ENCODE measurements around the gene FGD4.

Gene FGD4

DNA sequence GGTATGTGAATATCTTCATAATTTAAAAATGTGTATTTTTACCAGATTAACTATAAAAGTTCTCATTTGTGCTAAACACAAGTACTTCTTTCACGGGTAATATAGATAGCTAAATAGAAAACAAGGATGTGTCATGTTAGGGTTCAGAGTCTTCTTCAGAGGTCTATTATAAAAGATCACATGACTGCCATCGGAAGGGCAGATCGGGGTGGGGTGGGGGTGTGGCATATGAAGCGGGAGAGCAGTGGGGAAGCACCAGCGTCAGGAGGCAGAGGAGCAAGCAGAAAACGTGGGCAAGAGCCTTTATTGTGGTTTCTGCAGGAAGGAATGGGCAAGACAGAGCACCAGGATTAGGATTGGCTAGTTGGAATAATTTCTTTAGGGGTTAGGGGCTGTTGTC lies 216.1 kb downstream of the FGD4 start:
- no peak for DNase-seq

DNA sequence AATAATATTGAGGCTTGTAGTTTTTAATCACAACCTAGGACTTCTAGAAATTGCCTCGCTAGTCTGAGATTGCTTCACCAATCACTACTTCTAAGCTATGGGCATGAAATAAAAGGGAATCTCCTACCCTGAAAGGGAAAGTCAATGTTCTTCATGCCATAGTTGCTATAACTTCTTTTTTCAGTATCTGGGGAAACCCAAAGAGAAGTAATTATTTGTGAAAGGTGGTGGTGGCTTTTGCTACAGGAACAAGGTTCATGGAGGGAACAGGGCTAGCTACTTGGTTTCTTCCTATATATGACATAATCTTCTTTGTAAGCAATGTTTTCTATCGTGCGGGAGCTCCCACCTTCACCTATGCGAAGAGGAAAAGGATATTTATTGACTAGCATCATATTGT lies 218.2 kb downstream of the FGD4 start:
- no peak for DNase-seq

DNA sequence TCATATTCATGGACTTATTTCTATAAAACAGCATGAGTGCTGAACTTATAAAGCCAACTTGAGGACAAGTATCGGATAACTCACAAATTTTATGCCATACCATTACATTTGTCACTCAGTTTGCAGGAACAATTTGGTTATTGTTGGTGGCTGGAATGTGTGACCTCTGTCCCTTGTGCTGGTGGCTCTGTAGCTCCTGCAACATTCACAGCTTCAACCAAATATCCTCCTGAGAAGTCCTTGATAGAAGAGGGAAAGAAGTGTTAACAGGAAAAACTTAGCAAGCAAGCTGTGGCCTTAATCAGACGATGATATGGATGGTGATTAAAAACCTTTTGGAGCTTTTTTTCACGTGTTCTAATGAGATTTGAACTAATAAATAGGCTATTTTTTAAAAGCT lies 218.8 kb downstream of the FGD4 start:
- no peak for DNase-seq

DNA sequence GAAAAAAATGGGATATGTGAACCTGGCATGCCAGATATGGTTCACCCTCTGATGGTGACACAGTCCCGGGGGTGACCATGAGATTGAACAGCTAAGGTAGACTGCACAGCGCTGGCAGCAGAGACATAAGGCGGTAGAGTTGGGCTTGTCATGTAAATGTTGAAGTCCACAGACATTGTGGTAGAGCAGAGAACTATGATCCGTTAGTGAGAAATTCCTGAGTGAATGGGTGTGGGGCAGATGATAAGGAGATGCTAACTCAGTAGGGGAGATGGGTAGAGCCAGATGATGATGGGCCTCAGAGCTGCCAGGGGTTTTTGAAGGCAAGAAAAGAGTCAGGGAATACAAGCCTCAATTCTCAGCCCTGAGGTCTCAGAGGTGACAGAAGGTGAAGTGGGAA lies 228.6 kb downstream of the FGD4 start:
- no peak for DNase-seq

DNA sequence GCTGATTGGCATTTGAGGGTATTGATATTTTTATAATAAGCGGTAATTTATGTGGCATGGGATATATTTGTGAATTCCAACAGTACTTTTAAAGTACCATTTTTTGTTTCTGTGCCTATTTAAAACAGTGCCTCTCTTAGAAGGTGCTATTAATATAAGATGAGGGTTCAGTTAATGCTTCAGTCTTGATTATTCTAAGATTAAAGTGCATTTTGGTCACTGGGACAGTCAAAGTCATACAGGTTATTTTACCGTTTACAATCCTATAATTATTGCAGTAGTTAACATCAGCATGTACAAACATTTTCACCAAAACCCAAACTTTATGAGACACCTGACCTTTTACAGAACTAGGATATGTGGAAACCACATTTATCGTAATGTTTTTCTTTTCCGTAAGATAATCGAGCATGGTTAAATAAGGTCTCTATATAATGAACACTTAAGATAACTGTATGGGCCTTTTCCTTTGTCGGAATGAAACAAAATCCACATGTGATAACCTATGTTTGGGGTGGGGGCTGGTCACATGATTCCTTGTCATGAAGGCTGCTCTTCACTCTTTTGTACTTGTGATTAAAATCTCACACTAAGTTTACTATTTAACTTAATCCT lies 242.0 kb downstream of the FGD4 start:
- DNase-seq, result no peak

DNA sequence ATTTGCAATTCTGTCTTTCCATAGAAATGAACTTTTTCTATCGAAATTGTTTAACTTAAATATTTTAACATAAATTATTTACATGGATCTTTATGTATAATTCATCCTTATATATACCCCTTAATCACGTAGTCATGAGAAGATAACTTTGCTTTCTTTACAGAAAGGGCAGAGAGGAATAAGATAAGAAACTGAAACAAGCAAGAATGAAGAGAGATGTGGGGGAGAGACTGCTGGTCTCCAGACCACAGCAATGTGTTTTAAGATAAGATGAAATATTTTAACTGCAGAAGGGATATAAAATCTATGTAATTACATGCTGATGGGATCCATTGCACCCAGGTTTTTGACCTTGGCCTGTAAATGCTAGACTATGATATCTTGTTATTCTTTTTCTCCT lies 245.1 kb downstream of the FGD4 start:
- DNase-seq, result no peak

DNA sequence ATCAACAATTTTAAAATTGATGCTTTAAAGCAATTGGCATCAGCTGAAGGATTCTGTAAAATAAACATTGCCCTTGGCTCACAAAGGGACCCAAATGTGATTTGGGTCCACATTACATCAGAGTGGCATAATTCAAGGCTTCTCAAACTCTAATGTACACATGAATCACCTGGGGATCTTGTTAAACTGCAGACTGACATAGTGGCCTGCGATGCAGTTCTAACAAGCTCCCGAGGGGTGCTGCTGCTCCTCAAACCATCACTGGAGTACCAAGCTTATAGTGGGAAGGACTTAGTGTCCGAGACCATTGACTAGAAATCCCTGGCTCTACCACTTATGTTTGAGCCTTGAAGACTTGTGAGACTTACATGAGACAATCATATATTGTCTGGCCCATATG lies 247.9 kb downstream of the FGD4 start:
- no peak for DNase-seq

DNA sequence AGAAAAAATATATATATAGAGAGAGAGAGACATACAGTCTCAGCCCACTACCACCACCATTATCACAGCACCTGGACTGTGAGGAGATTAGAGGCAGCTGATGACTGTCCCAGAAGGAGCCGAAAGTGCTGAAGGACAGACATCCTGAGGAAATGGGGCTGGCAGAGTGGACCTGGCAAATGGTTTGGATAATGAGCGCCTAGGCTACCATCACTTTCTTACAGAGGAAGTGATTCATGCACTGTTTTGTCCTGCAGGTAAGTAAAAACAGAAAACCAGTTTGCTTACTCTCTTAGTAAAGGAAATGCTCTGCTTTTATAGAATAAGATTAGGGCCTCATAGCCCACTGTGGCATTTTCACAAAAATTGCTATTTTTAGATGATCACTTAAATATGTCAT lies 251.2 kb downstream of the FGD4 start:
- no peak for DNase-seq

DNA sequence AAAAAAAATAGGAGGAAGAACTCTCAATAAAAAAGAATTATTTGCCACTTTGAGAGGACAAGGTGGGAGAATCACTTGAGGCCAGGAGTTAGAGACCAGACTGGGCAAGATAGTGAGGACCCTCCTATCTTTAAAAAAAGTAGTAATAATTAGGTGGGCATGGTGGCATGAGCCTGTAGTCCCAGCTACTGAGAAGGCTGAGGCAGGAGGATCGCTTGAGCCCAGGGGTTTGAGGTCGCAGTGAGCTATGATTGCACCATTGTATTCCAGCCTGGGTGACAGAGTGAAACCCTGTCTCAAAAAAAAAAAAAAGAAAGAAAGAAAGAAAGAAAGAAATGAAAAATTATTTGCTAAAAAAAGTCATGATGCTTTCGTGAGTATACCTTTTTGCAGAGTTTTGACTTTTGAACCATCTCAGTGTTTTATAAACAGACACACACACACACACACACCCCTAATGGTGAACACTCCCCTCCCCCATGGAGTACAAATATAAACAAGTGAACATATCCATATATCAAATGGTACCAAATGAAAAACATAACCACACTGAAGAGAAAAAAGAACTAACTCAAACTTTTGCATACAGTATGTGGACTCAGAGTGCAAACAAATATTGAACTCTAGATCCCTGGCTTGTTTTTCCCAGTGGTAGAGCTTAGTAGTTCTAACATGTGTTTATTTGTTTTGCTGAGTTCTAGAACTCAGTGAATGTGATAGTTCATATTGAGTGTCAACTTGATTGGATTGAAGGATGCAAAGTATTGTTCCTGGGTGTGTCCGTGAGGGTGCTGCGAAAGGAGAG lies 252.0 kb downstream of the FGD4 start:
- no peak for DNase-seq

DNA sequence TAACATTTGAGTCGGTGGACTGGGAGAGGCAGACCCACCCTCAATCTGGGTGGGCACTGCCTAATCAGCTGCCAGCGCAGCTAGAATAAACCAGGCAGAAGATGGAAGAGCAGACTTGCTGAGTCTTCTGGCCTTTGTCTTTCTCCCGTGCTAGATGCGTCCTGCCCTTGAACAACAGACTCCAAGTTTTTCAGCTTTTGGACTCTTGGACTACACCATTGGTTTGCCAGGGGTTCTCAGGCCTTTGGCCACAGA lies 252.5 kb downstream of the FGD4 start:
- DNase-seq, result no peak

DNA sequence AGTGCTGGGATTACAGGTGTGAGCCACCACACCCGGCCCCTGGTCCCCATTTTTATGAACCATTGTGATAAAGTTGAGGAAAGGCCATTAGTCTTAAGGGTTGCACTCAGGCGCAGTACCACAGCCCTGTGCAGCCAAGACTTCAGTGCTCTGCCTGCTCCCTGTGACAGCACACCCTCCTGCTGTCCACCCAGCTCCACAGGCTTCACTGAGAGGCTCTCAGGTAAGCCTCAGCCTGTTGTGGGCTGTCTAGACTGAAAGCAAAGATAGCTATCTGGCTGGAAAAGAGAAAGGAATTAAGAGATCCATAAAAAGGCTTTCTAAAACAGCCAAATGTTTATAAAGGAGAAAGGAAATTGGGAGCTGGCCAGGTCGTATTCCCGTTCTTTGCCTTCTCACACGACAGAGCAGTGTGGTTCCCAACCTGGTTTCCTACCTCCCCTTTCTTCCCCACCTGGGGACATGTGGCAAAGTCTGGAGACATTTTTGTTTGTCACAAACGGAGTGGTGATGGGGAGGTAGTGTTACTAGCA lies 260.6 kb downstream of the FGD4 start:
- no peak for DNase-seq

DNA sequence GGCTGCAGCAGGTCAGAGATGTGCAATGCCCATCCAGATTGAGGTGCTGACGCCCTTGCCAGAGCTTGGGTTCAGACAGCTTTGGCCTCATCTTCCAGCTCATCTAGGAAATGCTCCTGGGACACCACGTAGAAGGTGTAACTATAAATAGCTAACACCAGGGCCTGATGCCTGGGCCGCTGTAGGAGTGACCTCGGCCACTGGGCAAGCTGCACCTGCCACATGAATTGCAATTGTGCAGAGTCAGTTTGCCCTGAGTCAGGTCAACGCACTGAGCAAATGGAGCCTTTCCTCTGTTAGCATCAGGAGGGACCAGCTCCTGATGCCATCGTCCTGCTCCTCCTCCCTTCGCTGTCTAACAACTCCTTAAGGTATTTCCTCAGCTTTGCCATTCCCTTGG lies 262.3 kb downstream of the FGD4 start:
- DNase-seq, result no peak

DNA sequence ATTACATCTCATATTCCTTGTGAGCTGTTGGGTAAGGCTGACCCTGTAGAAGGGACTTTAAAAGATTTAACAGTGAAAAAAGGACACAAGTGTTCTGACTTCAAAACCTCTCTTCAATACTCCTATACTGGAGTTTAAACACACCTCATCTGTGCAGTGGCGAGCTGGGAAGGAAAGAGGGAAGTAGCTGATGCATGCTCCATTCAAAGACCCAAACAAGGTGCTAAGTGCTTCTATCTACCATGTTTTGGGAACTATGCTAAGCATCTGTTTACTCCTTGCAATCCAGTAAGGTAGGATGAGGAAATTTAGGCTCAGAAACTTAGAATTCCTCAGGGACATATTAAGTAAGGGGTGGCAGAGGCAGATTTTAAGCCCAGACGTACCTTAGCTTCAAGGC lies 263.3 kb downstream of the FGD4 start:
- no peak for DNase-seq

DNA sequence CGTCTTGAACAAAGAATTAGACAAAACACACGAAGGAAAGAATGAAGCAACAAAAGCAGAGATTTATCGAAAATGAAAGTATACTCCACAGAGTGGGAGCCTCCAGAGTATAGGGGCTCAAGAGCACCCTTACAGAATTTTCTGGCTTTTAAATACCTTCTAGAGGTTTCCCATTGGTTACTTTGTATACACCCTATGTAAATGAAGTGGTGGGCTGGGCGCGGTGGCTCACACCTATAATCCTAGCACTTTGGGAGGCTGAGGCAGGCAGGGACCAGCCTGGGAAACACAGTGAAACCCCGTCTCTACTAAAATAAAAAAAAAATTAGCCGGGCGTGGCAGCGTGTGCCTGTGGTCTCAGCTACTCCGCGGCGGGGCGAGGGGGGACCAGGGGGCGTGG lies 266.7 kb downstream of the FGD4 start:
- DNase-seq, result no peak

DNA sequence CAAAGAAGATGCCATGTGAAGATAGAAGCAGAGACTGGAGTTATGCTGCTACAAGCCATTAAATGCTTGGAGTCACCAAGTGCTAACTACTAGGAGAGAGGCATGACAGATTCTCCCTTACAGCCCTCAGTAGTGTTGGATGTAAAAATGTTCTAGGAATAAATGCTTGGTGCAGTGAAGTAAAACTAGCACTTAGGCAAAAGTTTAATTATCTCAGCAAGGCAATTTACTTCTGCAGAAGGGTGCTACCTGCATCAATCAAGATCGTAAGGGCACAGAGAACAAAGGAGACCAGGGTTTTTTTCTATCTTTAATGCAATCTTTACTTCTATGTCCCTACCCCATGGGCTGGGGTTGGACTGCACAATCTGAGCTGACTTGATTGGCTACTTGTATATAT lies 270.2 kb downstream of the FGD4 start:
- DNase-seq, result no peak

DNA sequence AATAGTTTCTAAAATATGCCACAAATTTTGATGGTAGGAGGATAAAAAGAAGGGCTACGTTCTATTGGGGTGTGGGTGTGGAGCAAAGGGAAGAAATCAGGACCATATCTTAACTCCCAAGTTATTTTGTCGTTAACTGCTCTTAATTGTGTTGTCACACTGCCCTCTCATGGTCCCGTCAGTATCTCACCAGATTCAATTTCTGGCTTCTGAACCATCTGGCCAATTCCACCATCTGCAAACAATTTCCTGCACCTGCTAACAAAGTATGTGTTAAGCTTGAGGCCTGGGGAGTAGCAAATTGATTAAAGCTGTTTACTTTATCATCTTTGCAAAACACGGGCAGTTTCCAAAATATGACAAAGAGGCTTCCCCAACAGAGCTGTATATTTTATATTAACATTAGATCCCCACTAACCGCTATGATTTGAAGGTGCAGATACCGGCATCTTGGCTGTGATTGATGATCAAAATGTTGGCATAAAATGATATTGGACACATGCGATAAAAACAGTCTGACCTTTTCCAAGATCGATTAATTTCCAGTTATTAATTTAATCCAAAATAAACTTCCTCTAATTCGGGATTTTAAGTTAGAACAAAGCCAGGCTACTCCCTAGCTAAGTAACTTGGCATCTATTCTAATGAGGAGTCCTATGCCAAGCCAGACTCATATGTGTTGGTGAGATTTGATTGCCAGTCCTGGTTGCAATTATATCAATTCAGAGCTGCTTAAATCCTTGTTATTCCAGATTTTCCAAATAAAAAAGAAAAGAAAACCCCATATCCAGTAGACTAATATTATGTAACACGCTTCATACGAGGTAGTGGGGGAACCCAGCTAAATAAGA lies 272.8 kb downstream of the FGD4 start:
- DNase-seq, result no peak

DNA sequence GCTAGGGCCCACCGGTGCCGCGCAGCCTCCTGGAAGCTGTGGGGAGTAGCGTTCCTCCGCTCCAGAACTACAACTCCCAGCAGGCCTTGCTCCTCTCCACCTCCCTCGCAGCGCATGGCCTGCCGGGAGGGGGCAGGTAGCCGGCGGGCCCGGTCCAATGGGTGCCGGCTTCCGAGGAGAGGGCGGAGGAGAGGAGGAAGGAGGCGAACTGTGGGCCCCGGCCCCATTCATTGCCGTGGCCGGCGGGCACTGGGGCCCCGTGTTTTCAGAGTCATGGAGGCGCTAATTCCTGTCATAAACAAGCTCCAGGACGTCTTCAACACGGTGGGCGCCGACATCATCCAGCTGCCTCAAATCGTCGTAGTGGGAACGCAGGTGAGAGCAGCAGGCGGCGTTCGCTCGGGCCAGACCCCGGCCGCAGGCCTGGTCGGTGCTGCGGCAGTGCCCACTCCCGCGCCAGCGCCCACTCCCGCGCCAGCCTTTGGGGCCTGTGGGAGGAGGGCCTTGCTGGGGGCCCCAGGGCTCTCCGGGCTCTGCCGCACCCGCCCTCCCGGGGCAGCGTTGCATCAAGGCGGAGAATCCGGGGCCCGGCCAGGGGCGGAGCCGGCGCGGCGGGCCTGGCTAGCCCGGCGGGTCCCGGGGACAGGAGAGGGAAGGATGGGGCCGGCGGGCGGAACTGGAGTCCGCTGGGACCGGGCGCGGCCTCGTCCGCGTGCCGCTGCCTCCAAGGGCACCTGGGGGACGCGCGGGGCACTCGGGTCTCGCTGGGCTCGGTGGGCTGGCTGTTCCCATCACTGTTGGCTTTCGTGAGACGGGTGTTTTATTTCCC lies 279.9 kb downstream of the FGD4 start, which contains the start of gene DNM1L:
DNM1L (plus strand) TSS at position 211 of the 829 bp plus-strand sequence; CDS start at position 274, 63 bp downstream.
- DNase-seq, result peak; percentile 85

DNA sequence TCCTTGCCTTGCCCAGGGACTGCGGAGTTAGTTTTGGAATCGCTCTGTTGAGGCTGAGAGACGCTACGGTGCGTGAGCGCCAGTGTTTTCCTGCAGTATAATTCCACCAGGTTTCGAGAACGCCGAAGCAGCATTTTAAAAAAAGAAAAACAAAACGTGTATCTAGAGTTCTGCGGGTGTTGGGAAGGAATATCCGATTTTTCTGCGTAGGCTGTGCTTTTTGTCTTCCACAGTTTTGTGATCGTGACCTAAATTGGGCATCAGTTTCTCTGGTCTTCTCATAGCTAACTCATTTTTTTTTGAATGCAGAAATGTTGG lies 280.5 kb downstream of the FGD4 start:
- DNase-seq, result no peak

DNA sequence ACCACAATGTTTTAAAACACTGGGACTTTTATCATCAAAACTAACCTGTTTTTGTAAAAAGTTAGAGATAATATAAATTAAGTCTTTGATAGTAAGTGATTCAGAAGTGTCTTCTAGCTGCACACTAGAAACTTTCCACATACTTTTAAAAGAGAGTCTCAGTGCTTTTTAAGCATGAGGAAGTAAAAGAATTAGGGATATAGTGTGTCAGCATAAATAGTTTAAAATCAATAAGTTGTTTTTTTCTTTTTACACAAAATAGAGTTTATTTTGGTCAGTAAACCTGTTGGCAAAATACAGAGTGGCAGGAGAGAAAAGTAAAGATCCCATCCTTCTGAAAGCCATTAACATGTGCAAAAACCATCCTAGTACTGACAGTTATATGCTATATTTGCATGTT lies 281.4 kb downstream of the FGD4 start:
- DNase-seq, result no peak

DNA sequence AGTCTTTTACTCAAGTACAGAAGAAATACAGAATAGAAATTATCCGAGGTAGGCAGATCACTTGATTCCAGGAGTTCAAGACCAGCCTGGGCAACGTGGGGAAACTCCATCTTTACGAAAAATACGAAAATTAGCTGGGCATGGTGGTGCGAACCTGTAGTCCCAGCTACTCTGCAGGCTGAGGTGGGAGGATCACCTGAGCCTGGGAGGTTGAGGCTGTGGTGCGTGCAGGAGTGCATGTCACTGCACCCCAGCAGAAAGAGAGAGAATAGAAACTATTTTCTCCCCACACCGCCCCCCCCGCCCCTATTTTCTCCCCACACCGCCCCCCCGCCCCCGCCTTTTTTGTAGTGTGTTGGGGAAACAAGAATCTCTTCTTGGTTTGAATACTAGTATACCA lies 281.9 kb downstream of the FGD4 start:
- DNase-seq, result no peak

DNA sequence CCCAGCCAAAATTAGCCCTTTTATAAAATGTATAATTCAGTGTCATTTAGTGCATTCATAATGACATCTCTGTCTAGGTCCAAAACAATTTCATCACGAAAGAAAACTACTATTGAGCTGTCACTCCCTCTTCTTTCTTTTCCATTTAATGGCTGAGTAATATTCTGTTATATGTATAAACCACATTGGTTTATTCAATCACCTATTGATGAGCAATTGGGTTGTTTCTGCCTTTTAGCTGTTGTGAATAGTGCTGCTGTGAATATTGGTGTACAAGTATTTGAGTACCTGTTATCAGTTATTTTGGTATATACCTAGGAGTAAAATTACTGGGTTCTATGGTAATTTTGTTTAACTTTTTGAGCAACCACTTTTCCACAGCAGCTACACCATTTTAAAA lies 287.0 kb downstream of the FGD4 start:
- DNase-seq, result no peak

DNA sequence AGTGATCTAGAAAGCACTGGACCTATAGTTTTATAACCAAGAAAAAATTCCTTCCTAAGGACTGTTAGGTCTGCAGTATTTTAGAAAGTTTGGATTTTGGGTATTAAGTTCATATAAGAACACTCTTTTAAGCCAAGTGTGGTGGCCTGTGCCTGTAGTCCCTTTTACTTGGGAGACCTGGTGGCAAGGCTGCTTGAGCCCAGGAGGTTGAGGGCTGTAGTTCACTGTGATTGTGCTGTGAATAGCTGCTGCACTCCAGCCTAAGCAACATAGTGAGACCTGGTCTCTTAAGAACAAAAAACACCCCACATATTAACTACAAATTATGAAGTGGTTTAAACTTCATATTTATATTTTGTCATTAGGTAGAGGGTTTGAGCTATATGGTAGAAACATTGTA lies 289.4 kb downstream of the FGD4 start:
- no peak for DNase-seq

DNA sequence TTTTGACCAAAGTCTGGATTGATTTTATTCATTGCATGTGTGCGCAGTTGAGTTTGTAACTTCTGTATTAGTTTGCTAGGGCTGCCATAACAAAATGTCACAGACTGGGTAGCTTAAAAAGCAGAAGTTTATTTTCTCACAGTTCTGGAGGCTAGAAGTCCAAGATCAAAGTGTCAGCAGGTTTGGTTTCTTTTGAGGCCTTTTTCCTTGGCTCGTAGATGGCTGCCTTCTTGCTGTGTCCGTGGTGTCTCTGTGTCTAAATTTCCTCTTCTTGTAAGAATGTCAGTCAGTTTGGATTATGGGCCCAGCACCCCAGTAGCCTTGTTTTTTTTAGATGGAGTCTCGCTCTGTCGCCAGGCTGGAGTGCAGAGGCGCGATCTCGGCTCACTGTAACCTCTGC lies 291.6 kb downstream of the FGD4 start:
- no peak for DNase-seq
